ENCODE data around the gene PDPK1. TPM values are rescaled to one million over a fixed set of nuclear protein-coding genes. Genes with fewer than 3 reads are reported as not detected.
A peak's percentile ranks its signal among the peaks of the same experiment; 100 is the strongest.
"Not testable (repeated sequence)": the region's sequence is repeated elsewhere in the genome, so short reads cannot be mapped to it uniquely, and the experiment has no call there.

The PDPK1 gene
- total RNA-seq, 1 experiment from 2014 or later: 57.4 TPM

- H3K4me3 Mint-ChIP-seq (ENCODE audit: low read depth, unreplicated experiment); H3K27ac Mint-ChIP-seq (ENCODE audit: unreplicated experiment); H3K4me1 Mint-ChIP-seq (ENCODE audit: low read depth, unreplicated experiment); BruUV-seq (replicated peaks); H3K27me3 Mint-ChIP-seq (ENCODE audit: unreplicated experiment); H3K9me3 Mint-ChIP-seq (ENCODE audit: low read depth, unreplicated experiment); intact Hi-C loops (cut with micrococcal nuclease; ENCODE audit: unreplicated experiment); H3K36me3 Mint-ChIP-seq (ENCODE audit: insufficient read depth, unreplicated experiment); CTCF ChIA-PET: not testable (repeated sequence)
- DNase-seq: peak; percentile 80
- peak; percentile 29 for TF ChIP-seq CTCF (IDR thresholded peaks at IDR 0.05; ENCODE audit: unreplicated experiment)
These were observed 101.4 kb downstream of the PDPK1 start for GRCh38 chr16:2639071-2639721.

GRCh38 chr16:2639722-2640072, 101.9 kb downstream of the PDPK1 start:
- H3K9me3 Mint-ChIP-seq (ENCODE audit: low read depth, unreplicated experiment); BruUV-seq (replicated peaks); H3K4me3 Mint-ChIP-seq (ENCODE audit: low read depth, unreplicated experiment); H3K36me3 Mint-ChIP-seq (ENCODE audit: insufficient read depth, unreplicated experiment); CTCF ChIA-PET; H3K27ac Mint-ChIP-seq (ENCODE audit: unreplicated experiment); H3K27me3 Mint-ChIP-seq (ENCODE audit: unreplicated experiment); H3K4me1 Mint-ChIP-seq (ENCODE audit: low read depth, unreplicated experiment); intact Hi-C loops (cut with micrococcal nuclease; ENCODE audit: unreplicated experiment); DNase-seq: not testable (repeated sequence)

GRCh38 chr16:2642561-2642960, 104.7 kb downstream of the PDPK1 start:
- H3K9me3 Mint-ChIP-seq (ENCODE audit: low read depth, unreplicated experiment); CTCF ChIA-PET; H3K4me1 Mint-ChIP-seq (ENCODE audit: low read depth, unreplicated experiment); H3K27ac Mint-ChIP-seq (ENCODE audit: unreplicated experiment); DNase-seq; H3K4me3 Mint-ChIP-seq (ENCODE audit: low read depth, unreplicated experiment); H3K27me3 Mint-ChIP-seq (ENCODE audit: unreplicated experiment); BruUV-seq (replicated peaks); intact Hi-C loops (cut with micrococcal nuclease; ENCODE audit: unreplicated experiment); H3K36me3 Mint-ChIP-seq (ENCODE audit: insufficient read depth, unreplicated experiment): not testable (repeated sequence)

GRCh38 chr16:2644754-2645453, 107.1 kb downstream of the PDPK1 start:
- H3K9me3 Mint-ChIP-seq (ENCODE audit: low read depth, unreplicated experiment); H3K36me3 Mint-ChIP-seq (ENCODE audit: insufficient read depth, unreplicated experiment); DNase-seq; H3K27ac Mint-ChIP-seq (ENCODE audit: unreplicated experiment); BruUV-seq (replicated peaks); H3K4me3 Mint-ChIP-seq (ENCODE audit: low read depth, unreplicated experiment); CTCF ChIA-PET; H3K4me1 Mint-ChIP-seq (ENCODE audit: low read depth, unreplicated experiment); intact Hi-C loops (cut with micrococcal nuclease; ENCODE audit: unreplicated experiment); H3K27me3 Mint-ChIP-seq (ENCODE audit: unreplicated experiment): not testable (repeated sequence)

- H3K4me3 Mint-ChIP-seq (ENCODE audit: low read depth, unreplicated experiment); H3K4me1 Mint-ChIP-seq (ENCODE audit: low read depth, unreplicated experiment); intact Hi-C loops (cut with micrococcal nuclease; ENCODE audit: unreplicated experiment); H3K9me3 Mint-ChIP-seq (ENCODE audit: low read depth, unreplicated experiment); H3K27ac Mint-ChIP-seq (ENCODE audit: unreplicated experiment); H3K27me3 Mint-ChIP-seq (ENCODE audit: unreplicated experiment); BruUV-seq (replicated peaks); DNase-seq; H3K36me3 Mint-ChIP-seq (ENCODE audit: insufficient read depth, unreplicated experiment); CTCF ChIA-PET: not testable (repeated sequence)
These were observed 113.5 kb downstream of the PDPK1 start for GRCh38 chr16:2651268-2651871.

Small RNA genes within 50 kb of the gene (microRNA-seq; reads per million reads assigned to microRNA genes)
- gene MIR3178: not detected

Other genes with a start within 250 kb of the PDPK1 start
- 7.6 and 9.6 TPM in 2 replicates for gene ABCA3, start 197.3 kb upstream of the PDPK1 start, total RNA-seq (2022)
- gene CCNF, start 108.6 kb upstream of the PDPK1 start, total RNA-seq (2022): 47.9 and 54.5 TPM in 2 replicates
- 28.2 and 30.5 TPM in 2 replicates for gene TEDC2, start 77.9 kb upstream of the PDPK1 start, total RNA-seq (2022)
- not detected in 2 replicates for gene NTN3, start 66.7 kb upstream of the PDPK1 start, total RNA-seq (2022)
- gene TBC1D24, start 62.9 kb upstream of the PDPK1 start, total RNA-seq (2022): 31.3 and 33.3 TPM in 2 replicates
- 260 and 262 TPM in 2 replicates for gene ATP6V0C, start 24.1 kb upstream of the PDPK1 start, total RNA-seq (2022)
- 60.2 and 65.1 TPM in 2 replicates for gene AMDHD2, start 17.6 kb upstream of the PDPK1 start, total RNA-seq (2022)
- 0.86 and 0.90 TPM in 2 replicates for gene CEMP1, start 6.6 kb upstream of the PDPK1 start, total RNA-seq (2022)
- 36.6 and 36.7 TPM in 2 replicates for gene KCTD5, start 144.5 kb downstream of the PDPK1 start, total RNA-seq (2022)
- gene PRSS27, start 182.2 kb downstream of the PDPK1 start, total RNA-seq (2022): 2.0 and 2.4 TPM in 2 replicates
- 870 and 905 TPM in 2 replicates for gene SRRM2, start 214.6 kb downstream of the PDPK1 start, total RNA-seq (2022)
- gene ELOB, start 239.3 kb downstream of the PDPK1 start, total RNA-seq (2022): 269 TPM in 2 replicates
- gene PRSS33, start 249.5 kb downstream of the PDPK1 start, total RNA-seq (2022): 7.9 and 13.2 TPM in 2 replicates